ENCODE data around the gene ENKD1.
A peak's percentile ranks its signal among the peaks of the same experiment; 100 is the strongest.

ENKD1 gene

DNA sequence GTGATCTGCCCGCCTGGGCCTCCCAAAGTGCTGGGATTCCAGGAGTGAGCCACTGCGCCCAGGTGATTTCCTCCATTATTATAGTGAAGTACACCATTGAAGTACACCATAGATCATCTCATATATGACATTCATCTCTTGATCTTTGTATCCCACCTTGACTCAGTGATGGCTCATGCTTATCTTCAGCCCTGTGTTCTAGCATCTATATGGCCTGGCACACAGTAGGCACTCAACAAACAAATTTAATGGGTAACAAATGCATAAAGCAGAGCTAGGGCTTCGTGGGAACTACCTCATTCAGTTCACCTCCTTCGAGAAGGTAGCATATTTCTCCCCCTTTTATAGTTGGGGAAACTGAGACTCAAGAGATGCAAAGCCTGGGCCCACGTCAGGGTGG is 952 bp downstream of the ENKD1 start:
- Histone ChIP-seq H3K4me3 (ENCODE audit: low read length) (peak overlapping the region; percentile 90), H3K4me1 (ENCODE audit: control insufficient read depth, low read length) (peaks cover 51% of the 10 kb centered on the region), H4K20me1 (ENCODE audit: control insufficient read depth, insufficient read depth, low read depth, low read length) (no peaks in the 10 kb centered on the region), H3K9me2 (replicated peaks; ENCODE audit: control insufficient read depth, low read length) (no peaks in the 10 kb centered on the region), H3K9me3 (ENCODE audit: control insufficient read depth, insufficient read depth, low read length) (no peaks in the 10 kb centered on the region), H3K79me2 (ENCODE audit: control insufficient read depth, low read length) (peaks cover 7% of the 10 kb centered on the region), H3K4me2 (ENCODE audit: low read length) (peak overlapping the region; percentile 99), H3F3A (ENCODE audit: control insufficient read depth, insufficient read depth) (0 out of 2 replicates have a peak, but pooled peaks cover 2% of the 10 kb centered on the region), H3K27ac (ENCODE audit: low read depth, low read length) (no peak overlapping the region), H3K36me3 (ENCODE audit: control insufficient read depth, low read length) (peaks cover 14% of the 10 kb centered on the region), H3K27me3 (ENCODE audit: control insufficient read depth, low read length) (no peaks in the 10 kb centered on the region)
- TF ChIP-seq CTCF (IDR thresholded peaks at IDR 0.05; ENCODE audit: low read depth, low read length, poor library complexity, severe bottlenecking) (no peak), EZH2phosphoT487 (IDR thresholded peaks at IDR 0.05; ENCODE audit: borderline replicate concordance, low read length) (no peak)

DNA sequence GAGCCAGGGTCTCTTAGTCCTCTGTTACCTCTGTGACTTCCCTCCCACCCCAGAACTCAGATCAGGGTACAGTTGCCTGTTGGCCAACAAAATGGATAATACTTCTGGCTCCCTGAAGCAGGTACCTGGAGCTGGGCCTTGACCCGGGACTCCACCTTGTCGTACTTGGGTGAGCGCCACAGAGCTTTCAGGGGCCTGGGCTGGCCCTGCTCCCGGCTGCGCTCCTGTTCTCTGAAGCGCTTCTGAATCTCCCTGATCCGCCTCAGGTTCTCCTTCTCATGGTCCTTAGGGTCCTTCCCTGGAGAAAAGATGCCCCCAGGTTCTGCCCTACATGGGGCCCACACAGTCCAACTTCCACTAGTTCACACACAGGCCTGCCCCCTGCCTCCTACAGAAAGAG is 1.7 kb downstream of the ENKD1 start:
- peaks cover 9% of the 10 kb centered on the region for H3K79me2 ChIP-seq (ENCODE audit: control insufficient read depth, low read length)
- no peak for TF ChIP-seq CTCF (IDR thresholded peaks at IDR 0.05; ENCODE audit: low read depth, low read length, poor library complexity, severe bottlenecking)
- H3K36me3 ChIP-seq (ENCODE audit: control insufficient read depth, low read length) = peaks cover 18% of the 10 kb centered on the region
- H3K4me2 ChIP-seq (ENCODE audit: low read length) = no peak overlapping the region
- H3F3A ChIP-seq (ENCODE audit: control insufficient read depth, insufficient read depth) = 0 out of 2 replicates have a peak, but pooled peaks cover 2% of the 10 kb centered on the region
- H4K20me1 ChIP-seq (ENCODE audit: control insufficient read depth, insufficient read depth, low read depth, low read length) = no peaks in the 10 kb centered on the region
- no peaks in the 10 kb centered on the region for H3K9me3 ChIP-seq (ENCODE audit: control insufficient read depth, insufficient read depth, low read length)
- H3K27me3 ChIP-seq (ENCODE audit: control insufficient read depth, low read length) = no peaks in the 10 kb centered on the region
- no peaks in the 10 kb centered on the region for H3K9me2 ChIP-seq (replicated peaks; ENCODE audit: control insufficient read depth, low read length)
- no peak overlapping the region for H3K4me3 ChIP-seq (ENCODE audit: low read length)
- H3K27ac ChIP-seq (ENCODE audit: low read depth, low read length) = no peak overlapping the region
- peaks cover 51% of the 10 kb centered on the region for H3K4me1 ChIP-seq (ENCODE audit: control insufficient read depth, low read length)

GRCh38 chr16:67664258-67664657 is 2.3 kb downstream of the ENKD1 start:
- H4K20me1 ChIP-seq (ENCODE audit: control insufficient read depth, insufficient read depth, low read depth, low read length) = peaks cover 3% of the 10 kb centered on the region; the same call in 1 of the 2 replicates
- TF ChIP-seq EZH2phosphoT487 (IDR thresholded peaks at IDR 0.05; ENCODE audit: borderline replicate concordance, low read length) = no peak
- no peak for TF ChIP-seq CTCF (IDR thresholded peaks at IDR 0.05; ENCODE audit: low read depth, low read length, poor library complexity, severe bottlenecking)
- peaks cover 15% of the 10 kb centered on the region for H3K79me2 ChIP-seq (ENCODE audit: control insufficient read depth, low read length)
- H3K9me3 ChIP-seq (ENCODE audit: control insufficient read depth, insufficient read depth, low read length) = no peaks in the 10 kb centered on the region
- H3K27me3 ChIP-seq (ENCODE audit: control insufficient read depth, low read length) = no peaks in the 10 kb centered on the region
- H3K4me3 ChIP-seq (ENCODE audit: low read length) = no peak overlapping the region
- no peak overlapping the region for H3K27ac ChIP-seq (ENCODE audit: low read depth, low read length)
- no peaks in the 10 kb centered on the region for H3K9me2 ChIP-seq (replicated peaks; ENCODE audit: control insufficient read depth, low read length)
- peaks cover 46% of the 10 kb centered on the region for H3K4me1 ChIP-seq (ENCODE audit: control insufficient read depth, low read length)
- H3K4me2 ChIP-seq (ENCODE audit: low read length) = no peak overlapping the region
- H3K36me3 ChIP-seq (ENCODE audit: control insufficient read depth, low read length) = peaks cover 24% of the 10 kb centered on the region
- 0 out of 2 replicates have a peak, but pooled peaks cover 2% of the 10 kb centered on the region for H3F3A ChIP-seq (ENCODE audit: control insufficient read depth, insufficient read depth)

Data from DOHH2 (cell line).